C4-2B (cell line): Measurements from ENCODE around the gene GATA5.

ENCODE experiments used
- CTCF ChIP-seq: fragments of 450-650 bp; conservative IDR thresholded peaks from 2 replicates; pipeline ENCODE4 v1.5.1; 2017; ENCODE audit warnings: mild to moderate bottlenecking
- ZFX ChIP-seq: fragments of 450-650 bp; IDR thresholded peaks from 2 replicates; pipeline ENCODE4 v1.6.1; 2017

DNA sequence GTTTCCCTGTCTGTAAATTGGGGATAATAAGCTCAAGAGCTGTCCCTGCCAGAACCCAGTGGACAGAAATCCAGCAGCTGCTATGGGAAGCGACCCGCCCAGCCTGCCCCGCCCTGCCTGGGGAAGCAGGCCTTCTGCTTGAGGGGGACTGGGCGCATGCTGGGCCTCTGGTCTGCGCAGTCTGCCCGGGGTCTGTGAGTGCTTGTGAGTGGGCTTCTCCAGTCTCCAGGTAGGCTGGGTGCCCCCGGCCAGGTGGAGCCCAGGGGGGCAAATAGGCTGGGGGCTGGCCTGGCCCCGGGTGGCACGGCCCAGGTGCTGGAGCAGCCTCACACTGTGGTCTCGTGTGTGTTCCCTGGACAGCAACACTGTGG, 47.8 kb downstream of the GATA5 start:
- TF ChIP-seq CTCF (no peak), ZFX (no peak)
